Naive thymus-derived CD4-positive, alpha-beta T cell (primary cell): ENCODE data around the gene PPP1R37. TPM values are rescaled to one million over a fixed set of nuclear protein-coding genes. Genes with fewer than 3 reads are reported as not detected.

ENCODE experiments used
- ATAC-seq: fragments of 150-1000 bp; cut with Tn5 transposase; 2 replicates; pipeline ENCODE4 v1.10.0; 2021; ENCODE audit warnings: mild to moderate bottlenecking, moderate library complexity
- CTCF ChIA-PET: fragments of 350-600 bp; sonication (Branson Sonifier 250); formaldehyde crosslinking; loops from one replicate; lab custom pipeline; 2021; ENCODE audit warnings: antibody characterized with exemption; lab: Charles Lee
- POLR2A ChIA-PET: fragments of 350-600 bp; sonication (Branson Sonifier 250); formaldehyde crosslinking; loops from one replicate; lab custom pipeline; 2021; ENCODE audit warnings: antibody characterized with exemption, inconsistent platforms; lab: Charles Lee
- DNase-seq, 9 donors: peaks; one replicate each; pipeline versions ENCODE4 v3.0.0 to v3.0.0-alpha.2; 2020 to 2022; ENCODE audit warnings: mixed read lengths in 1 of 9
- H3K27ac ChIP-seq: one replicate; pipeline ENCODE4 v1.7.0; 2013; ENCODE audit warnings: mild to moderate bottlenecking, low read depth, low read length, moderate library complexity
- H3K27me3 ChIP-seq, 2 donors: one replicate each; pipeline ENCODE4 v1.7.0; 2013; ENCODE audit warnings: low read length in 2 of 2, mild to moderate bottlenecking in 2 of 2, moderate library complexity in 2 of 2; ENCODE audit not compliant: control insufficient read depth in 2 of 2, insufficient read depth in 2 of 2
- H3K36me3 ChIP-seq, 3 experiments: 1 replicate in 2 of 3; 2 replicates in 1 of 3; pipeline ENCODE4 v1.7.0; 2013; ENCODE audit warnings: low read length in 3 of 3, mild to moderate bottlenecking in 3 of 3, moderate library complexity in 1 of 3; ENCODE audit not compliant: insufficient read depth in 3 of 3, control insufficient read depth in 2 of 3
- H3K4me1 ChIP-seq, 2 donors: one replicate each; pipeline ENCODE4 v1.7.0; 2013; ENCODE audit warnings: low read length in 2 of 2, mild to moderate bottlenecking in 2 of 2, moderate library complexity in 1 of 2; ENCODE audit not compliant: control insufficient read depth in 2 of 2, insufficient read depth in 2 of 2
- H3K4me3 ChIP-seq: 2 replicates; pipeline ENCODE4 v1.7.0; 2013; ENCODE audit warnings: mild to moderate bottlenecking, low read length
- H3K9me3 ChIP-seq, 3 experiments: 1 replicate in 2 of 3; 2 replicates in 1 of 3; pipeline ENCODE4 v1.7.0; 2013; ENCODE audit warnings: low read length in 3 of 3; ENCODE audit not compliant: control insufficient read depth in 2 of 3
- H3K27ac Mint-ChIP-seq, 9 donors: one replicate each; pipeline ENCODE4 v1.8.0; 2020 to 2022; ENCODE audit warnings: mixed read lengths in 9 of 9, mild to moderate bottlenecking in 8 of 9, moderate library complexity in 5 of 9, inconsistent platforms in 2 of 9
- H3K27me3 Mint-ChIP-seq, 5 donors: one replicate each; pipeline ENCODE4 v1.8.0; 2021 to 2022; ENCODE audit warnings: mixed read lengths in 5 of 5, mild to moderate bottlenecking in 1 of 5
- H3K36me3 Mint-ChIP-seq, 5 donors: one replicate each; pipeline ENCODE4 v1.8.0; 2020 to 2022; ENCODE audit warnings: mixed read lengths in 5 of 5, mild to moderate bottlenecking in 3 of 5, inconsistent platforms in 1 of 5
- H3K4me1 Mint-ChIP-seq, 7 donors: one replicate each; pipeline ENCODE4 v1.8.0; 2020 to 2022; ENCODE audit warnings: mixed read lengths in 7 of 7, mild to moderate bottlenecking in 3 of 7, inconsistent platforms in 1 of 7
- H3K4me3 Mint-ChIP-seq, 10 donors: one replicate each; pipeline ENCODE4 v1.8.0; 2020 to 2022; ENCODE audit warnings: mild to moderate bottlenecking in 10 of 10, mixed read lengths in 10 of 10, moderate library complexity in 6 of 10, inconsistent platforms in 2 of 10
- H3K9me3 Mint-ChIP-seq, 11 donors: one replicate each; pipeline ENCODE4 v1.8.0; 2020 to 2022; ENCODE audit warnings: mixed read lengths in 11 of 11, mild to moderate bottlenecking in 4 of 11, inconsistent platforms in 1 of 11, moderate library complexity in 1 of 11
- intact Hi-C, 2 donors: fragments of 100-400 bp; cut with micrococcal nuclease; formaldehyde crosslinking; loops; one replicate each; pipeline ENCODE4 v1.15.1; 2023
- polyA plus RNA-seq, 2 donors: library from polyadenylated mRNA; unstranded; fragments of 300-500 nt; fragmentation: Illumina TruSeq; gene quantifications; one replicate each; pipeline ENCODE4 v1.2.3, GENCODE V29; 2021
- total RNA-seq, 6 experiments: library from RNA in 5 of 6; stranded (reverse) in 5 of 6; gene quantifications; 1 replicate in 5 of 6; 2 replicates in 1 of 6; pipeline ENCODE4 v1.2.3 and lab custom pipeline; 2021 to 2026

Gene PPP1R37
- total and polyA plus RNA-seq, 7 experiments from 2014 or later = 1.4 to 28.3 (median 20.6) TPM

DNA sequence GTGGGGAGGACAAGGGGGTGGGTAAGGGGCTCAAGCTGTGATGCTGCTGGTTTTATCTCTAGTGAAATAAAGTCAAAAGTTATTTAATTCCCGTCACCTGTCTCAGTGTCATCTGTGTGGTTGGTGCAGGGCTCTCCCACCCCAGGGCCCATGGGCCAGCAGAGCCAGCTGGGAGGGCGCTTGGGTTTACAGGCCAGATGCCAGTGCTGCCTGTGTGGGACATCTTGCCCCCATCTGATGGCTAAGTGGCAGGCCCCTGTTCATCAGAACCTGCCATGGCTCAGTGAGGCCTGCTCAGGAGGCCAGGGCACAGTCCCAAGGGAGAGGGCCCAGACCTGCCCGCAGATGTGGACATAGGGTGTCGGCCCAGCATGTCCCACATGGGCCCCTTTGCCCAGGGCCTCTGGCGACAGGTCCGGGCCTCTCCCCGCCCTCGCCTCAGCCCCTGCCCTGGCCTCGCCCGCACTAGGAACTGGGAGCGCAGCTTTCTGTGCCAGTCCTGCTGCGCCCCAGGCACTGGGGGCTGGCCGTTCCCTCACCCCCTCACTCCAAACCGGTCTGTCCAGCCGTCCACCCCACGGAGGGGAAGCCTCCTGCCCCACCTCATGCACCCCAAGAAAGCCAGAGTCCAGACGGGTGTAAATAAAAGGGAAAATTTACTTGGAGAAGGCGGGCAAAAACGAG, 22.0 kb upstream of the PPP1R37 start:
- H3K9me3 Mint-ChIP-seq = no peaks in the 10 kb centered on the region
- peak overlapping the region in 1 of 9 donors; percentile 38 for H3K27ac Mint-ChIP-seq
- Histone ChIP-seq H3K27ac (no peak overlapping the region), H3K4me3 (no peak overlapping the region), H3K27me3 (no peaks in the 10 kb centered on the region), H3K4me1 (peaks cover 0 to 3% of the 10 kb centered on the region in 2 donors), H3K36me3 (peaks cover 0 to 58% (median 10%) of the 10 kb centered on the region in 3 experiments), H3K9me3 (no peaks in the 10 kb centered on the region)
- peaks cover 0 to 18% (median 0%) of the 10 kb centered on the region in 5 donors for H3K36me3 Mint-ChIP-seq
- H3K4me1 Mint-ChIP-seq = peaks cover 0 to 3% (median 0%) of the 10 kb centered on the region in 7 donors
- no peak for ATAC-seq
- CTCF ChIA-PET = no interaction called here
- intact Hi-C loops = no loop called here
- no peak overlapping the region for H3K4me3 Mint-ChIP-seq
- no peak for DNase-seq
- POLR2A ChIA-PET = no interaction called here
- no peaks in the 10 kb centered on the region for H3K27me3 Mint-ChIP-seq

GRCh38 chr19:45071545-45071938, 21.4 kb upstream of the PPP1R37 start:
- CTCF ChIA-PET = no interaction called here
- peaks cover 2 to 4% of the 10 kb centered on the region in 2 donors for H3K4me1 ChIP-seq
- Mint-ChIP-seq H3K4me1 (peaks cover under 1 to 5% (median 3%) of the 10 kb centered on the region in 7 donors), H3K27me3 (no peaks in the 10 kb centered on the region), H3K9me3 (no peaks in the 10 kb centered on the region), H3K4me3 (no peak overlapping the region), H3K27ac (no peak overlapping the region), H3K36me3 (peaks cover 0 to 18% (median 0%) of the 10 kb centered on the region in 5 donors)
- peaks cover 0 to 56% (median 10%) of the 10 kb centered on the region in 3 experiments for H3K36me3 ChIP-seq
- POLR2A ChIA-PET = no interaction called here
- ATAC-seq (no peak), DNase-seq (no peak)
- H3K27ac ChIP-seq = no peak overlapping the region
- no peak overlapping the region for H3K4me3 ChIP-seq
- intact Hi-C loops = no loop called here
- no peaks in the 10 kb centered on the region for H3K9me3 ChIP-seq
- H3K27me3 ChIP-seq = no peaks in the 10 kb centered on the region

GRCh38 chr19:45071969-45072790, 20.8 kb upstream of the PPP1R37 start:
- Mint-ChIP-seq H3K9me3 (no peaks in the 10 kb centered on the region), H3K27me3 (no peaks in the 10 kb centered on the region), H3K27ac (peak overlapping the region in 2 of 9 donors; percentile 38 to 64), H3K4me3 (no peak overlapping the region), H3K4me1 (peaks cover 7 to 12% (median 9%) of the 10 kb centered on the region in 7 donors), H3K36me3 (peaks cover 0 to 14% (median 0%) of the 10 kb centered on the region in 5 donors)
- CTCF ChIA-PET = no interaction called here
- no peaks in the 10 kb centered on the region for H3K27me3 ChIP-seq
- ATAC-seq (no peak), DNase-seq (no peak)
- no peak overlapping the region for H3K27ac ChIP-seq
- intact Hi-C loops = no loop called here
- peaks cover 0 to 49% (median 7%) of the 10 kb centered on the region in 3 experiments for H3K36me3 ChIP-seq
- peaks cover 8 to 11% of the 10 kb centered on the region in 2 donors for H3K4me1 ChIP-seq
- POLR2A ChIA-PET = no interaction called here
- H3K4me3 ChIP-seq = no peak overlapping the region
- H3K9me3 ChIP-seq = no peaks in the 10 kb centered on the region

GRCh38 chr19:45074744-45075300, 18.2 kb upstream of the PPP1R37 start:
- no peaks in the 10 kb centered on the region for H3K27me3 Mint-ChIP-seq
- CTCF ChIA-PET = interaction anchor here (1.0 to 1.1 kb wide), 2 partner anchors 15 to 30 kb away, joined by 3 read pairs; no protein-coding TSS in a partner anchor
- no peaks in the 10 kb centered on the region for H3K9me3 Mint-ChIP-seq
- no peak overlapping the region for H3K4me3 ChIP-seq
- H3K27ac ChIP-seq = peak overlapping the region; percentile 21
- H3K4me1 ChIP-seq = peaks cover 22 to 25% of the 10 kb centered on the region in 2 donors
- DNase-seq (no peak), ATAC-seq (no peak)
- peaks cover 0 to 30% (median 5%) of the 10 kb centered on the region in 3 experiments for H3K36me3 ChIP-seq
- peak overlapping the region in 7 of 9 donors; percentile 1 to 79 (median 42) for H3K27ac Mint-ChIP-seq
- H3K9me3 ChIP-seq = no peaks in the 10 kb centered on the region
- H3K27me3 ChIP-seq = no peaks in the 10 kb centered on the region
- H3K36me3 Mint-ChIP-seq = peaks cover 0 to 7% (median 0%) of the 10 kb centered on the region in 5 donors
- POLR2A ChIA-PET = interaction anchor here (0.5 to 1.3 kb wide), 2 partner anchors 17 to 43 kb away, joined by 4 to 6 read pairs; no protein-coding TSS in a partner anchor
- H3K4me3 Mint-ChIP-seq = peak overlapping the region in 9 of 10 donors; percentile 11 to 86 (median 51)
- H3K4me1 Mint-ChIP-seq = peaks cover 19 to 28% (median 26%) of the 10 kb centered on the region in 7 donors
- intact Hi-C loops = loop anchor here (5.0 kb wide), 2 partner anchors 73 to 102 kb away; partner anchors contain the start of genes RELB (in 2 of the 2), BLOC1S3 (in 1 of the 2) and TRAPPC6A (in 1 of the 2)

- intact Hi-C loops = loop anchor here (1.0 to 5.0 kb wide), 4 partner anchors 16 to 102 kb away; partner anchors contain the start of genes CLASRP (in 2 of the 2), RELB (in 2 of the 2), BLOC1S3 (in 1 of the 2) and TRAPPC6A (in 1 of the 2)
- POLR2A ChIA-PET = interaction anchor here (0.5 to 1.3 kb wide), 3 partner anchors 16 to 1321 kb away, joined by 3 to 6 read pairs (median 4); partner anchors contain the start of gene SMG9
Measured at GRCh38 chr19:45075301-45076028, 17.5 kb upstream of the PPP1R37 start.

More at GRCh38 chr19:45075301-45076028, 17.5 kb upstream of the PPP1R37 start:
- peak overlapping the region in 4 of 9 donors; percentile 5 to 74 (median 12) for H3K27ac Mint-ChIP-seq
- H3K36me3 Mint-ChIP-seq = peaks cover 0 to 2% (median 0%) of the 10 kb centered on the region in 5 donors
- H3K4me3 ChIP-seq = peak overlapping the region; percentile 58
- H3K36me3 ChIP-seq = peaks cover 0 to 24% (median 0%) of the 10 kb centered on the region in 3 experiments
- peaks cover 22 to 31% of the 10 kb centered on the region in 2 donors for H3K4me1 ChIP-seq
- DNase-seq (peak in 3 of 9 donors; percentile 30 to 38 (median 32)), ATAC-seq (peak; percentile 72)
- no peaks in the 10 kb centered on the region for H3K9me3 ChIP-seq
- CTCF ChIA-PET = interaction anchor here (1.1 kb wide), 1 partner anchor 16 kb away, joined by 3 read pairs; no protein-coding TSS in a partner anchor
- H3K27ac ChIP-seq = peak overlapping the region; percentile 38
- H3K9me3 Mint-ChIP-seq = no peaks in the 10 kb centered on the region
- no peaks in the 10 kb centered on the region for H3K27me3 Mint-ChIP-seq
- H3K4me3 Mint-ChIP-seq = peak overlapping the region; percentile 50 to 86 (median 76)
- peaks cover 21 to 35% (median 31%) of the 10 kb centered on the region in 7 donors for H3K4me1 Mint-ChIP-seq
- H3K27me3 ChIP-seq = no peaks in the 10 kb centered on the region
